Spleen (tissue), 7 donors: ENCODE measurements around the gene OR1F1.

ENCODE experiments used
- POLR2A ChIP-seq, 3 donors: fragments of 450-650 bp; IDR thresholded peaks; one replicate each; pipeline ENCODE4 v1.5.1; 2017; ENCODE audit warnings: antibody characterized with exemption in 3 of 3, mild to moderate bottlenecking in 1 of 3
- TF ChIP-seq, protein P1 (sequence below), 11 experiments: fragments of 200-600 bp in 7 of 11; fragments of 450-650 bp in 4 of 11; sonication (generic) in 4 of 11; IDR thresholded peaks in 8 of 11; conservative IDR thresholded peaks in 3 of 11; 1 replicate in 7 of 11; 2 replicates in 4 of 11; pipeline versions ENCODE4 v1.4.0 to v1.8.0; 2016 to 2021; ENCODE audit warnings: antibody characterized with exemption in 11 of 11, inconsistent platforms in 4 of 11, mild to moderate bottlenecking in 1 of 11
- donor health status: DM: no; HTN: no; CAD: no; lungs with moderate emphysema.
- donor health status: DM: no; HTN: no; CAD: no.
- donor health status: DM: no; HTN: no; CAD: no.

DNA sequence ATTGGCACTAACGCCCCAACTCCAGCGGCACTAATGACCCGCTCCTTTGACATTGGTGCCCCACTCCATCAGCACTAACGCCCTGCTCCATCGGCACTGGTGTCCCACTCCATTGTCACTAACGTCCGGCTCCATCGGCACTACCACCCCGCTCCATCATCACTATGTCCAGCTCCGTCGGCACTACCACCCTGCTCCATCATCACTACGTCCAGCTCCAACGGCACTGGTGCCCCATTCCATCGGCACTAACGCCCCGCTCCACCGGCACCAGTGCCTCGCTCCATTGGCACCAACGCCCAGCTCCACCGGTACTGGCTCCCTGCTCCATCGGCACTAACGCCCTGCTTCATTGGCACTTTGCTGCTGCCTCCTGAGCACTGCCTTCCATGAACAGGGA, 45.7 kb upstream of the OR1F1 start:
- TF ChIP-seq, protein P1, sequence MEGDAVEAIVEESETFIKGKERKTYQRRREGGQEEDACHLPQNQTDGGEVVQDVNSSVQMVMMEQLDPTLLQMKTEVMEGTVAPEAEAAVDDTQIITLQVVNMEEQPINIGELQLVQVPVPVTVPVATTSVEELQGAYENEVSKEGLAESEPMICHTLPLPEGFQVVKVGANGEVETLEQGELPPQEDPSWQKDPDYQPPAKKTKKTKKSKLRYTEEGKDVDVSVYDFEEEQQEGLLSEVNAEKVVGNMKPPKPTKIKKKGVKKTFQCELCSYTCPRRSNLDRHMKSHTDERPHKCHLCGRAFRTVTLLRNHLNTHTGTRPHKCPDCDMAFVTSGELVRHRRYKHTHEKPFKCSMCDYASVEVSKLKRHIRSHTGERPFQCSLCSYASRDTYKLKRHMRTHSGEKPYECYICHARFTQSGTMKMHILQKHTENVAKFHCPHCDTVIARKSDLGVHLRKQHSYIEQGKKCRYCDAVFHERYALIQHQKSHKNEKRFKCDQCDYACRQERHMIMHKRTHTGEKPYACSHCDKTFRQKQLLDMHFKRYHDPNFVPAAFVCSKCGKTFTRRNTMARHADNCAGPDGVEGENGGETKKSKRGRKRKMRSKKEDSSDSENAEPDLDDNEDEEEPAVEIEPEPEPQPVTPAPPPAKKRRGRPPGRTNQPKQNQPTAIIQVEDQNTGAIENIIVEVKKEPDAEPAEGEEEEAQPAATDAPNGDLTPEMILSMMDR (IDR thresholded peaks at IDR 0.05 in 8 of 11, conservative IDR thresholded peaks at IDR 0.05 in 3 of 11) = no peak
- TF ChIP-seq POLR2A (IDR thresholded peaks at IDR 0.05) = no peak
